Measurements from ENCODE around the gene UST.
"Not testable (repeated sequence)": the region's sequence is repeated elsewhere in the genome, so short reads cannot be mapped to it uniquely, and the experiment has no call there.

Gene UST

GRCh38 chr6:148736774-148737412 lies 9.9 kb upstream of the UST start:
- DNase-seq = no peak

DNA sequence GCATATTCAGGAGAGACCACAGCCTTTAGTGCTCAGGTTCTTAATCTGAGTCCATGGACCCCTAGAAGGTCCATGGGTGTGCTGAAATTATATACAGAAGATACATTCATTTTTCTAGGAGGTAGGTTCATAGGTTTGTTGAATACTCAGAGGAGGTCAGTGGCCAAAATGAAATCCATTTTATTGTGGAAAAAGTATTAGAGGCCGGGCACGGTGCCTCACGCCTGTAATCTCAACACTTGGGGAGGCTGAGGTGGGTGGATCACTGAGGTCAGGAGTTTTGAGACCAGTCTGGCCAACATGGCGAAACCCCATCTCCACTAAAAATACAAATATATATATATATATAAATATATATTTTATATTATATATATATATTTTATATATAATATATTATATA lies 9.0 kb upstream of the UST start:
- DNase-seq = no peak

GRCh38 chr6:148738946-148739821 lies 7.6 kb upstream of the UST start:
- DNase-seq = no peak

- no peak for DNase-seq
These were observed 7.1 kb upstream of the UST start for GRCh38 chr6:148739822-148740128.

DNA sequence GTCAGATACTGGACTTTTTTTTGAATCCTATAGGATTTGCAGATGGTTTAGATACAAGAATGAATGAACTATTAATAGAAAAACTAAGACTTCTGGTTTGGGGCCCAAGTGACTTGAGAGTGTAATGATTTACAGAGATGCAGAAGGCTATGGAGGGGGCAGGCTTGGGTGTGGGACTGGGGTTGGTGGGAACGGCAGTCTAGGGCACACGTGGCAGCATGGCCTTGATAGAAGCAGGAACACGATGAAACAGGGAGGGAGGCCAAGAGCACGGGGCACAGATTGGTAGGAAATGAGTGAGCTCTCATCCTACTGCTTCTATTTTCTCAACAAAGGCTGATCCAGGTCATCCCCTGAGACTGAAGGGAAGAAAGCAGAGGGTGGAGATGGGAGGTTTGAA lies 3.4 kb upstream of the UST start:
- no peak for DNase-seq

- no peak for DNase-seq
These were observed 904 bp upstream of the UST start for GRCh38 chr6:148745926-148746325.

GRCh38 chr6:148747145-148747470 lies 278 bp downstream of the UST start:
- no peak for DNase-seq

DNA sequence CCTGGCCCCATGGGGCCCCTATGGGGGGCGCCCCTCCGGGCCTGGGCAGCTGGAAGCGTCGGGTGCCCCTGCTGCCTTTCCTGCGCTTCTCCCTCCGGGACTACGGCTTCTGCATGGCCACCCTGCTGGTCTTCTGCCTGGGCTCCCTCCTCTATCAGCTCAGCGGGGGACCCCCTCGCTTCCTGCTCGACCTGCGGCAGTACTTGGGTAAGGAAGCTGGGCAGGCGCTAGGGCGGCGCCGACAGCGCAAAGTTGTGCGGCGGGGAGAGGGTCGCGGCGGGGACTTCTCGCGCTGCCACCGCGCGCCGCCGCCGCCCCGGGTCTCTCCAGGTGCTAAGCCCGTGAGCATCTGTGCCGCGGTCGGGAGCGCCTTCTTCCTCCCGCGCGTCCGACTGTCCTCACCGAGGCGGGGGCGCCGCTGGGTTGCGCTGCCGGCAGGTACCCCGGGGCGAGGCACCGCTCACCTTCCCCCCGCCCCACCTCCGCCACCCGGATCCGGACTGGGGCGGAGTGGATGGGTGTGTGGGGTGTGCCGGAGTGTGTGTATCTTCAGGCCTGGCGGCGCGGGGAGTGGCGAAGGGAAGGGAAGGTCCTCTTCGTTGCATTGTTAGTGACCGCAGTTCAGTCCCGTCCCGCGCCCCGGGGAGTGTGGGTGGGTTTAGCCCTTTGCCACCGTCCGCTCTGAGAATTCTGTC lies 788 bp downstream of the UST start:
- peak; percentile 32 for DNase-seq

DNA sequence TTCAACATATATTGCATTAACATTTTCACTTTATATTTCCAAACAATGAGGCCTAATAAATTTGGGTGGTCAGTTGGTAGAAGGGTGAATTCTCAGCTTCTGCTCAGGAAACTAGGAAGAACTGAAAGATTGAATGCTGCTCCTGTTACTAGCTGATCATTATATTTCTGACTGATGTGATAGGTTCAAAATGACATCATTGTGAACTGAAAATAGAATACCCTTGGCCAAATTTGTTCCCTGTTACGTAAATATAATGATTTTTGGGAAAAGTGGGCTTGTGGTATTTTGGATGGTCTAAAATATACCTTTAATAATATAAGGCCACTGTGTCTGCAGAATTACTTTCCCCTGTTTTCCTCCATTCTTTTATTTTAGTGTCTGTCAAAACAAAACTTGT lies 2.8 kb downstream of the UST start:
- no peak for DNase-seq

- DNase-seq = no peak
These were observed 4.3 kb downstream of the UST start for GRCh38 chr6:148750838-148751792.

- DNase-seq = no peak
These were observed 5.0 kb downstream of the UST start for GRCh38 chr6:148751793-148752170.

DNA sequence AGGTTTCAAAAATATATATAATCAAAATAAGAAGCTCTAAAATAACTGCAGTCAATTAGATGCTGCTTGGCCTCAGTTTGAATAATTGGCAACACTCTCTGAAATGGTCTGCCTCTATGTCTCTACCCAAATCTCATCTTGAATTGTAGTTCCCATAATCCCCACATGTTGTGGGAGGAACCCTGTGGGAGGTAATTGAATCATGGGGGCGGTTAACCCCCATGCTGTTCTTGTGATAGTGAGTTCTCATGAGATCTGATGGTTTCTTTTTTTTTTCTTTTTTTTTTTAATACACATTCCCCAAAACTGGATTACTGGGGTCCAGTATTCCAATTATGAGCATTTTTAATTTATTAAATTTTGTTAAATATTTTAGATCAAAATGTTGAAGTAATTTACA lies 8.5 kb downstream of the UST start:
- DNase-seq = not testable (repeated sequence)

DNA sequence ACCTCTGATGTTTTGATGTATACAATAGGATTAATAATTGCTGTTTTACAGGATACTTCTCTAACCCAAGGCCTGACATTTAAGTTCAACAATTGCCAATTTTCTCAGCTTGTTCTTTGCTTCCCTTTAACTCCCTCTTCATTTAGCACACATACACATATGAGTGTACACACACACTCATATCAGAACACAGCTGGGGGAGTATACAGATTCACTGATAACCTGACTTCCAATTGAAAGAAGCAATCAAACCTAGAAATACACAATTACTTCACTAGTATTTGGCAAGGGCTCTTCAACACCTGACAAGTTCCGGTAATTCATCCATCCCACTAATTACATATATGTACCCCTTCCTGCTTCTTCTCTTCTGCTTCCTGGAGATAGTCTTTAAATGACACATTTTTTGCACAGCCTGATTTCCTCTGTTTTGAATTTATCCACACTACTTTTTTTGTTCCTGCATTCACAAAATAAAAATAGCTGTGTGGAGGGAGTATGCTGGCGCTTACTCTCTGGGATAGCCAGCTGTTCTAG lies 11.2 kb downstream of the UST start:
- no peak for DNase-seq

- no peak for DNase-seq
These were observed 11.7 kb downstream of the UST start for GRCh38 chr6:148758492-148758891.

DNA sequence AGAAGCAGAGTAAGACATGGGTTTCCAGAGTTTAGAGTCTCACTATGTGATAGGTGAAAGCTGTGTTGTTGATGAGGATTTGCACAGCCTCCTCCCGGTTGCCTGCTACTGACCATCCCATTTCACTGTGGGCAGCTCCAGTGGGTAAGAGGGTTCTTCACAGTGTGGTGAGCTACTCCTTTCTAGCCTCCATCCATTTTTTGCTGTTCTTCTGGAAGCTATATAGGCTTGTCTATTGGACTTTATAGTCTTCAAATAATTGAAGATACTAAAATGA lies 13.4 kb downstream of the UST start:
- DNase-seq = no peak

GRCh38 chr6:148760568-148761526 lies 14.0 kb downstream of the UST start:
- DNase-seq = no peak

- DNase-seq = no peak
These were observed 14.7 kb downstream of the UST start for GRCh38 chr6:148761527-148762011.

GRCh38 chr6:148762231-148762630 lies 15.4 kb downstream of the UST start:
- DNase-seq = no peak

GRCh38 chr6:148764259-148765020 lies 17.6 kb downstream of the UST start:
- not testable (repeated sequence) for DNase-seq

DNA sequence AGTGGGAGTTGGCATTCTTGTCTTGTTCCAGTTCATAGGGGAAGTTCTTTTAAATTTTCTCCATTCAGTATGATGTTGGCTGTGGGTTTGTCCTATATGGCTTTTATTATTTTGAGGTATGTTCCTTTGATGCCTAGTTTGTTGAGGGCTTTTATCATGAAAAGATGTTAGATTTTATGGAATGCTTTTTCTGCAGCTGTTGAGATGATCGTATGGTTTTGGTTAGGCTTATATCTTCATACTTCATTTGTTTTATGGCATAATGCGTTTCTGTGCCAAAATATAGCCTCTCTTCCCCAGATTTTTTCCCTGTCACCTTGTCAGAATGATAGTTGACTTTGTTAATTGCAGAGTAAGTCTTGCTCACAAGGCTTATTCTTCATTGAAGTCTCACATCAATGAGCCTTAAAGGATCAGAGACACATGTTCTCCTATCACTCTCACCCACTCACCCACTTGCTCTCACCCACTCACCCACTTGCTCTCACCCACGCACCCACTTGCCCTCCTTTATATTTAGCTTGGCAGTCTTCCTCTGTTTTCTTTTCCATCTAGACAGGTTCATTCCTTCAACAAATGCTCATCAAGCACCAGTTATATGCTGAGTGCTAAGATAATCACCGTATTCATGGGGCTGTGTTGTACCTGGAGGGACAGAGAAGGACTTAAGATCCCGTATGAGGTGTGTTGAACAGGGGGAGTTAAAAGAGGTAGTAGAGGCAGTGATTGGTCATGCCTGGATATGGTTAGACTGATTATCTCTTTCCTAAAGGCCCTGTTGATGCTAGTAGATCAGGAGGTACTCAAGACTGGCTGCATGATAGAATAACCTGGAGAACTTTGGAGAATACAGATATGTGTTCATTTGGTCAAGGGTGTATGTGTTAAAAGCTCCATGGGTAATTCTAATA lies 19.3 kb downstream of the UST start:
- no peak for DNase-seq

Measured in NCI-H774 (cell line).